Stimulated activated CD4-positive, alpha-beta T cell treated with anti-CD3 and anti-CD28 coated beads, TNF-alpha, amount 100 ng/mL, for 4 hours (primary cell): ENCODE results near the gene NDUFS5.
"Not testable (repeated sequence)": the region's sequence is repeated elsewhere in the genome, so short reads cannot be mapped to it uniquely, and the experiment has no call there.

ENCODE experiments used
- DNase-seq, 3 experiments: peaks; one replicate each; pipeline ENCODE4 v3.0.0-alpha.2; 2020; ENCODE audit warnings: low read depth in 3 of 3

NDUFS5 gene

DNA sequence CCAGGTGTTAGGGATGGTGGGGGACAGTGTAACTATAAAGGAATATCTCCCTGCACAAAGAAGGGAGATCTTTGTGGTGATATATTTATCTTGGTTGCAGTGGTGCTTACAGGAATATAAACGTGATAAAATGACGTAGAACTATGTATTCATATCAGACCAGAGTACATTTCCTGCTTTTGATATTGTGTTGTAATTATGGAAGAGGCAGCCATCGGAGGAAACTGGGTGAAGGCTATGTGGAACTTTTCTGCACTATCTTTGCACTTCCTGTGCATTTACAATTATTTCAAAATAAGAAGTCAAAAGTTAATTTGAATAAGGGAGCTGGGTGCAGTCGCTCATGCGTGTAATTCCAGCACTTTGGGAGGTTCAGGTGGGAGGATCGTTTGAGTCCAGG, 37.6 kb downstream of the NDUFS5 start:
- no peak for DNase-seq

DNA sequence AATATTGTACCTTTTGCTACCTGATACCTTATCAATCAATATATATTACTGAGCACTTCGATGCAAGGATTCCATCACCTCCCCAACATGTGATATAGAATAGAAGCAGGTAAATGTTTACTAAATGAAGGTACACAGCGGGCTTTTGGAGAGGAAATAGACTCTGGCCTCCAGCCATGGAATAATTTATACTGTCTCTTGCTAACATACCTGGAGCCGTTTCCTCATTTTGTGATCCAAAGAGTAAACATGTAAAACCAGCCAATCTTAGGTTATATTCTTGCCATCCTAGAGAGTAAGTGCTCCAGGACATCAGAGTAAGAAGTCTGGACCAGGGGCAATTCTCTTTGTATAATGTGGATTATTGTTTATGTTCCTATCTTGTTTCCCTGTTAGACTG, 39.4 kb downstream of the NDUFS5 start:
- no peak for DNase-seq

DNA sequence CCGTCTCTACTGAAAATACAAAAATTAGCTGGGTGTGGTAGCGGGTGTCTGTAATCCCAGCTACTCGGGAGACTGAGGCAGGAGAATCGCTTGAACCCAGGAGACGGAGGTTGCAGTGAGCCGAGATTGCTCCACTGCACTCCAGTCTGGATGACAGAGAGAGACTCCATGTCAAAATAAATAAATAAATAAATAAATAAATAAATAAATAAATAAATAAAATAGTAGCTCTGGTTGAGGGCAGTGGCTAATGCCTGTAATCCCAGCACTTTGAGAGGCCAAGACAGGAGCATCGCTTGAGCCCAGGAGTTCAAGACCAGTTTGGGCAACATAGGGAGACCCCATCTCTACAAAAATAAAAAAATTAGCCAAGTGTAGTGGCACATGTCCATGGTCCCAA, 42.1 kb downstream of the NDUFS5 start:
- DNase-seq: not testable (repeated sequence)

DNA sequence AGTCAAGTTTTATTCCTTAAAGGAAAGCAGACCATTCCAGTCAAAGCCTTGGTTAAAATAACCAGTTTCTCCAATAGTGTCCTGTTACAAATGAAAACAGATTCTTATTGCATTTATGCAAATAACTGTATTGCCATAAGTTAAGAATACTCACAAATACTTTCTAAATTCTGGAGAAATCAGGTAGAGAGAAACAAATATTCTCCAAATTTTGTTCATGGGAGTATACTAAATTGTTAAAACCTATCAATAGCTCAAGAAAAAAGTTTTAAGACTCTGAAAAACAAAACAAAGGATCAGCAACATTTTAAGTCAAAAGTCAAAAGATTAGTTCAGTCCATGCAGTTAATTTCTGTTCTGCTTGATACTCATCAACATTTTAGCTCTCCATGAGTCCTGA, 45.4 kb downstream of the NDUFS5 start:
- DNase-seq: not testable (repeated sequence)

DNA sequence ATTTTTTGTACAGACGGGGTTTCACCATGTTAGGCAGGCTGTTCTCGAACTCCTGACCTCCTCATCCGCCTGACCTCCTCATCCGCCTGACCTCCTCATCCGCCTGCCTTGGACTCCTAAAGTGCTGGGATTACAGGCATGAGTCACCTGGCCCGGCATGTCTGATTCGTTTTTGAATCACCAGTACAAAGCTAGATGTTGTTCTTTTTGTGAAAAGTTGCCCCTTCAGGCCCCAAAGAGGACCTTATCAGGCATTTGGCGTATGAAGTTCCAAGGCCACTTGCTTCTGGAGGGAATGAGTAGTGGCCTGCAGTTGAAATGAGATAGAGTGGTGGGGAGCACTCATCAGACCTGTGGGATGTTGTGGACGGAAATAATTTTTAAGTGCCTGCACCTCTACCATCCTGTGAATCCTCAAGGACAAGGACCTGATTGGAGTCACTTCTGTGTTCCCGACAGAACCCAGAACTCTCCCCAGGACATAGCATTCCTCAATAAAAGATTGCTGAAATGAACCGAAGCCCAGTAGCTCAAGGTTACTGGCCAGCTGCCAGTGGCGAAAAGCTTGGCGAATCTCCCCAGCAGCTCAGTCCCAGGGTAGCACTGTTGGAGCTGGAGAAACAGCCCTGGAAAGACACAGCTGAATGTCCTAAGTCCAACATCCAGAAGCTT, 50.1 kb downstream of the NDUFS5 start:
- DNase-seq: no peak

DNA sequence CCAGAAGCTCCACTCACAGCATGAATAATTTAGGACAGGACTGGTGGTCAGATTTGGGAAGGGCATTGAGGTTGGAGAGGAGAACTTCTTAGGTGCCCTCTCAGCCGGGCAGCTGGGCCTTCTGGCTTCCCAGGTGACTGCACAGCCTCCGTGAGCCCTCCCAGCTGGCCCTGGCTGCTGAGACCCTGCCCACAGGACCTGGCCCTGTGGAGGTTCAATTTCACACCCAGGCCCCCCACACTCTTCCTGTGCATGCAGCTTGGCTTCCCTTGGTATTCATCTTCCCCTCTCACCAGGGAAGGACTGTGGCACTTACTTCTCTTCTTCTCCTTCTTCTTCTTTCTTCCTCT, 50.6 kb downstream of the NDUFS5 start:
- no peak for DNase-seq

DNA sequence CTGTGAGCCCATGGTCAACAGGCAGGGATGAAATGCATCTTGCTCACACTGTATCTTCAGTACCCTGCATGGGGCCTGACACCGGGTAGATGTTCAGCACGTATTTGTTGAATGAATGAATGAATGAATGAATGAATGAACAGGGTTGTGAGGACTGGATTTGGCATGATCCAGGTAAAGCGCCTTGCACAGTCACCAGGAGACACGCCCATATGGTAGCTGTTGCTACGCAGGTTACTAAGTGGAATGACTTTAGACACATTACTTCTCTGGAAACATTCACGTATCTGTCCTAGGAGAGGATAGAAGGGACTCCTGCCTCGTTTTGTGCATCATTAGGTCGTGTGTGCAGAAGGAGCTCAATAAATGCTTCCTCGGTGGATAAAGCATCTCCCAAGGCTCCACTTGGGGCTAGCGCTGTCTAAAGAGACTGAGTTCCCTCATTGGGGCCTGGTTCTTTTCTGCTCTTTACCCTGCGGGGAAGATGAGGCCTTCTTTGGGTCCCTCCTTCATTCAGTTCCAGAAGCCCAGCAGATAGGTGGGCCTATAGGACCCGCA, 54.2 kb downstream of the NDUFS5 start:
- no peak for DNase-seq

DNA sequence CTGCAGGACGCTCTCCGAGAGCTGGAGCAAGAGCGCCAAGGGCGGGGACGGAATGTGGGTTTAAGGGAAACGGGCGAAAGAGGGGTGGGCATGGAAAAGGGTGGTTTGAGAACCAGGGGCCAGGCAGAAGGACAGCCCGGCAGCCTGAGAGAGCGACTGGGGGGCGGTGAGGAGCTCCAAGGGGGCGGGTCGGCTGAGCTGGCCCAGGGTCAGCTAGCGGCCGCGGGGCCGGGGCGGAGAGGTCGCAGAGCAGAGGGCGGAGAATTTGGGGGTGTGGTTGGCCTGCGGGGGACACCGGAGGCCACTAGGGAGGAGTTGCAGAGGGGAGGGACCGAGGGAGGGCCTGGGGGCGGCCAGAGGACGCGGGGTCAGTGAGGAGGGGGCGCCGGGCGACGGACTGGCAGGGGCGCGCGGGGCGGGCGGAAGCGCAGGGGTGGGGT, 54.7 kb downstream of the NDUFS5 start:
- no peak for DNase-seq

DNA sequence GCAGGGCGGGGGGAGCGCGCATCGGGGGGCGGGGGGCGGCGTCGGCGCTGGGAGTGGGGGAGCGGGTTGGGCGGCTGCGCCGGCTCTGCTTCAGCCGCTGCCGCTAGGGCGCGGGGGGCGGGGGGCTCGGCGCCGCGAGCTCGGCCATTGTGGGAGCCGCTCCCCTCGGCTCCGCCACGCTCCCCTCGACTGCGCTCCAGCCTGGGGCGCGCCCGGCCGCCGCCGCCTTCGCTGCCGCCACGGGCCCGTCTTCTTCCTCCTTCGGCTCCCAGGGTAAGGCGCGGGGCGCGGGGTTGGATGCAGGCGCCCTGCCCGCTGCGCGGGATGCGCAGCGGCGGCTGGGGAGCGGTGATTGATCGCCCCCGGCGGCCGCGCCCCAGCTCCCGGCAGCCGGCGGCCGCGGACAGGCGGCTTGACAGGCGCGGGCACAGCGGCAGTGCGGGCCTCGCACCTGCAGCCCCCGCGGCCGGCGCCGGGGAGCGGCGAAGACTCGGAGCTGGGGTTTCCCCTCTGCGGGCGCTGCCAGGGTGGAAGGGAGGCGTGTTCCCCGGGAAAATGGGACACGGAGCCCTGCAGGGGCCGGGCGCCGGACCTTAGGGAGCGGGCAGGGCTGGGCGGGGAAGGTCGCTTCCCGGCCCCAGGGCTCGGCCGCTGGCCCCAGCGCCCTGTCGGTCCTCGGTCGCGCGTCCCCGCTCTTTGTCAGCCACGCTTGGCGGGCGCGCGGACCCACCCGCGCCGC, 55.3 kb downstream of the NDUFS5 start:
- DNase-seq: no peak

DNA sequence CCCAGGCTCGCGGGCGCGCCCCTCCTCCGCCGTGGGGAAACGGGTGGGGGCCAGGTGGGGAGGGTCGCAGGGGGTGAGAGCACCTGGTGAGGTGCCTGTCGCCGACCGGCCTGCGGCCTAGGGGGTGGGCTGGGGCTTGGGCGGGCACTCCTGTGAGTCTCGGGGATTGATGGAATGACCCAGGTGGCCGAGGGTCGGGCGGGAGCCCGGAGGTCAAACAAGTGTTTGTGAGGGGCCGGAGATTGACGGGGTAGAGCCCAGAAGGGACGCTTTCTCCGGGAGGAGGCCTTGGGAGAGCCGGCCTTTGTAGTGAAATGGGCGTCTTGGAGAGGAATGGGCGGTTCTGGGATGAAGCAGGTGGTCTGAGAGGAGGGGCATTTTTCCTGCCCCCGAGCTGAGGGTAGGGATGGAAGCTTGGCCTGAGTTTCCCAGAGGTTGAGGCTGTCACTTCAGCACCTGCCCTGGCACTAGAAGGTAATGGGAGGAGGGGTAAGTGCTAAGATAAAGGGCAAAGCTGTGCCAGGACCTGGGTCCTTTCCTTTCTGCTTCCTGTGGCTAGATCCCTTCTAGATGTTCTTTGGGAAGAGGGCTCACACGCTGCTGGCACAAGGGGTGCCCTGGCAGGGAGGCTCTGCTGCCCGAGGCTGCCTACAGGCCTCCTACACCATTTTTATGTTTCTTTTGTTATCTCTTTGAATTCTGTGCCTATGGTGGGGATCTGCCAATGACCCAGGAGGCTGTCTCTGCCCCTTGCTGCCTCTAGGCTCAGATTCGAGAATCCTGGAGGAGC, 56.1 kb downstream of the NDUFS5 start:
- no peak for DNase-seq

DNA sequence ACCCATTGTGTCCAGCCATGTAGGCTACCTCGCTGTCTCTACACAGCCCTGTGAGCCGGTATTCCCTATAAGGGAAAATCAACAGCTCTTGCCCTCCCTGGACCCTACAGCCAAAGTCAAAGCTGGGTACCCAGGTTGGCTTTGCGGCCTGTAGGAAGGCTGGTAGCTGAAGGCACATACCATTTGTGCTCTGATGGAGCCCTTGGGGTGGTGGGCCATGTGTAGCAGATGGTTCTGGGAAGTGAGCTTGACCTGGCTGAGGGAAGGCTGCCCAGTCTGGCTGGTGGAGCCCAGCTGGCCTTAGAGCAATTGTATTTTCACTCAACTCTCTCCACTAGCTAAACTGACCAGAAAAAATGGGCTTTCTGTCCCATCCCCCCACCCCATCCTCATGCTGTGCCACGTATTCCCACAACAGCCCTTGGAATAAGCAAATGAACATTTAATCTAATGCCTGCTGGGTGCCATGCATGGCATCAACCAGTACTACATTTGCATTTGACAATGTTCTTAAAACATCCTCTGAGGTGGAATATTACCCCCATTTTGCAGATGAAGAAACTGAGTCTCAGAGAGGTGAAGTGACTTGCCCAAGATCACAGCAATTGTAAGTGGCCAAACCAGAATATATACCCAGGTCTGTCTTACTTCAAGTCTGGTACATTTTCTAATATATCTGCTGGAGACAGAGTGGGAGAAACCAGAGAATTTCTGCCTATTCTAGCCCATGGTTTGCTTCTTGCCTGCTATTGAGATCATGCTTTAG, 56.8 kb downstream of the NDUFS5 start:
- DNase-seq: no peak

DNA sequence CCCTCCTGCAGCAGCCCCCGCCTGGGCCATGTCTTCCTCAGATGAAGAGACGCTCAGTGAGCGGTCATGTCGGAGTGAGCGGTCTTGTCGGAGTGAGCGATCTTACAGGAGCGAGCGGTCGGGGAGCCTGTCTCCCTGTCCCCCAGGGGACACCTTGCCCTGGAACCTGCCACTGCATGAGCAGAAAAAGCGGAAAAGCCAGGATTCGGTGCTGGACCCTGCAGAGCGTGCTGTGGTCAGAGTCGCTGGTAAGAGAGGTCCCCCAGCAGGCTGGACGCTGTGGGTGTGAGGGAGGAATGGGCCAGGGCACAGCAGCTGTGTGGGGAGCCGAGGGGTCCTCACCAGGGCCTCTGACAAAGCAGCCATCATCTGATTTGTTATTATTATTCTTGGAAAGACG, 58.0 kb downstream of the NDUFS5 start:
- no peak for DNase-seq
